Stimulated activated CD4-positive, alpha-beta T cell treated with anti-CD3 and anti-CD28 coated beads, Interleukin-2, amount 100 ng/mL, for 24 hours (primary cell): ENCODE measurements around the gene SHROOM2.
"Not testable (repeated sequence)": the region's sequence is repeated elsewhere in the genome, so short reads cannot be mapped to it uniquely, and the experiment has no call there.

Source experiments
- DNase-seq, 2 donors: peaks; one replicate each; pipeline ENCODE4 v3.0.0-alpha.2; 2020

The SHROOM2 gene, protein sequence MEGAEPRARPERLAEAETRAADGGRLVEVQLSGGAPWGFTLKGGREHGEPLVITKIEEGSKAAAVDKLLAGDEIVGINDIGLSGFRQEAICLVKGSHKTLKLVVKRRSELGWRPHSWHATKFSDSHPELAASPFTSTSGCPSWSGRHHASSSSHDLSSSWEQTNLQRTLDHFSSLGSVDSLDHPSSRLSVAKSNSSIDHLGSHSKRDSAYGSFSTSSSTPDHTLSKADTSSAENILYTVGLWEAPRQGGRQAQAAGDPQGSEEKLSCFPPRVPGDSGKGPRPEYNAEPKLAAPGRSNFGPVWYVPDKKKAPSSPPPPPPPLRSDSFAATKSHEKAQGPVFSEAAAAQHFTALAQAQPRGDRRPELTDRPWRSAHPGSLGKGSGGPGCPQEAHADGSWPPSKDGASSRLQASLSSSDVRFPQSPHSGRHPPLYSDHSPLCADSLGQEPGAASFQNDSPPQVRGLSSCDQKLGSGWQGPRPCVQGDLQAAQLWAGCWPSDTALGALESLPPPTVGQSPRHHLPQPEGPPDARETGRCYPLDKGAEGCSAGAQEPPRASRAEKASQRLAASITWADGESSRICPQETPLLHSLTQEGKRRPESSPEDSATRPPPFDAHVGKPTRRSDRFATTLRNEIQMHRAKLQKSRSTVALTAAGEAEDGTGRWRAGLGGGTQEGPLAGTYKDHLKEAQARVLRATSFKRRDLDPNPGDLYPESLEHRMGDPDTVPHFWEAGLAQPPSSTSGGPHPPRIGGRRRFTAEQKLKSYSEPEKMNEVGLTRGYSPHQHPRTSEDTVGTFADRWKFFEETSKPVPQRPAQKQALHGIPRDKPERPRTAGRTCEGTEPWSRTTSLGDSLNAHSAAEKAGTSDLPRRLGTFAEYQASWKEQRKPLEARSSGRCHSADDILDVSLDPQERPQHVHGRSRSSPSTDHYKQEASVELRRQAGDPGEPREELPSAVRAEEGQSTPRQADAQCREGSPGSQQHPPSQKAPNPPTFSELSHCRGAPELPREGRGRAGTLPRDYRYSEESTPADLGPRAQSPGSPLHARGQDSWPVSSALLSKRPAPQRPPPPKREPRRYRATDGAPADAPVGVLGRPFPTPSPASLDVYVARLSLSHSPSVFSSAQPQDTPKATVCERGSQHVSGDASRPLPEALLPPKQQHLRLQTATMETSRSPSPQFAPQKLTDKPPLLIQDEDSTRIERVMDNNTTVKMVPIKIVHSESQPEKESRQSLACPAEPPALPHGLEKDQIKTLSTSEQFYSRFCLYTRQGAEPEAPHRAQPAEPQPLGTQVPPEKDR (N-terminal part only)

DNA sequence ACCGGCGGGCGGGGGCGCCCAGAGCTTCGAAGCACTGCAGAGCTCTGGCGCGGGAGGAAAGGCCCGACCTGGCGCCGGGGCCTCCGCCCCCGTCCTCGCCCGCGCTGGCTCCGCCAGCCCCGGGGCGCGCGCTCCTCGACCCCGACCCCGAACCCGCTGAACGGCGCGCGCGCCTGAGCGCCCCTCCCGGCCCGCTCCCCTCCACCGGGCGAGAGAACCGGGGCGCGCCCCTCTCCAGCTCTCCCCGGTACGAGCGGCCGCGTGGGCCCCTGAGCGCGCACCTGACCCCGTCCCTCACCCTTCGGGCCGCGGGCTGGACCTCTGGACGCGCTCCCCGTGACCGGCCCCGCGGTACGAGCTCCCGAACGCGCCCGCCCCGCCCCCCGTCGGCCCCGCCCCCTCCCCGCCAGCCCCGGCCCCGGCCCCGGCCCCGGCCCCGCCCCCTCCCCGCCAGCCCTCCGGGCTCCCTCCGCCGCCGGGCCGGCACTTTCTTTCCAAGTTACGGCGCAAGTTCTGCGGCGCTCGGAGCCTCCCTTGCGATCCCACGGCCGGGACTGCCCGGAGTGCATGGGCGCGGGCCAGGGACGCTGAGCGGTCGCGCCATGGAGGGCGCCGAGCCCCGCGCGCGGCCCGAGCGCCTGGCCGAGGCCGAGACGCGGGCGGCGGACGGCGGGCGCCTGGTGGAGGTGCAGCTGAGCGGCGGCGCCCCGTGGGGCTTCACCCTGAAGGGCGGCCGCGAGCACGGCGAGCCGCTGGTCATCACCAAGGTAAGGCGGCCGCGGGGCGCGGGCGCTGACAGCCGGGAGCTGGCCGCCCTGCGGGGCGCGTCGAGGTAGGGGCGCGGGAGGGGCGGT is at the start of gene SHROOM2:
SHROOM2 (plus strand) TSS at position 486 of the 854 bp plus-strand sequence; CDS start at position 603, 117 bp downstream.
- peak in 1 of 2 donors; percentile 7 for DNase-seq

DNA sequence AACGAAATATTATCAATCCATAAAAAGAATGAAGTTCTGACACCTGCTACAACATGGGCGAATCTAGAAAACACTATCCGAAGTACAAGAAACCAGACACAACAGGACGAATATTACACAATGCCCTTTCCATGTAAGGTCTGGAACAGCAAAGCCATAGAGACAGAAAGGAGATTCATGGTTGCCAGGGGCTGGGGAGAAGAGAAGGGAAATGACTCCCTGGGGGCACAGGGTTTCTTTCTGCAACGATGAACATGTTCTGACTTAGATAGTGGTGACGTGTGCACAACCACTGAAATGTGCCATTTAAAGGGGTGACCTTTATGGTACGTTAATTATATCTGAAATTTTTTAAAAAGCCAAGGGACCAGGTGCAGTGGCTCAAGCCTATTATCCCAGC is 48.9 kb upstream of the SHROOM2 start:
- no peak for DNase-seq

DNA sequence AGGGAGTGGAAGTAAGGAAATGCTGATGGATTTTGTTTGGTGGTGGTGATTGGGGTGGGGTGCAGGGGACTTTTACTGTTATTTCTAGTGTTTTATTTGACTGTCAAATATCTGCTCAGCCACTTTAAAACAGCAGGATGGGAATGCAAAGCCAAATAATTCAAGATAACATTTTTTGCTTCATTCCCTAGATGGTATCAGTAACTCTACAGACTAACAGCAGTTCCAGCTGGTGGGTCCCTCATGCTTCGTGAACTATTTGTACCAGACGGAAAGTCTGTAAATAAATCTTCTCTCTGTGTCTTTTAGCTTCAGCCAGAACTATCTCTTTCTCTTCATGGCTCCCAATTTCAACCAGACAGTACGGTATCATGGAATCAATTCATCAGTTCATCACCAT is 48.1 kb upstream of the SHROOM2 start:
- no peak for DNase-seq

DNA sequence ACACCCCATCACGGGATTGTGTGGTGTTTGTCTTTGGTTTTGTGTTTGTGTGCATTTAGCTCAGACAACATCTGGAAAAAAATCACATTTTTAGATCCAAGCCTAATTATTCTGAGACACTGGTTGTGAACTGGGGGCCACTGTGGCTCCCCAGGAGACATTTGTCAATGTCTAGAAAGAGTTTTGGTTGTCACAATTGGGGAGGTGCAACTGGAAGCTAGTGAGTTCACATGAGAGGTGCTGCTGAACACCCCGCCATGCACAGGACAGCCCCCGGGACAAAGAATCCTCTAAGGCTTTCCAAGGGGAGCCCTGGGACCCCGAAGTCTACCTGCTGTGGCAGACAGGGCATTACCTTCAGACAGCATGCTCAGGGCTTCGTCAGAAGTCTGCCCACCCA is 47.1 kb upstream of the SHROOM2 start:
- no peak for DNase-seq

DNA sequence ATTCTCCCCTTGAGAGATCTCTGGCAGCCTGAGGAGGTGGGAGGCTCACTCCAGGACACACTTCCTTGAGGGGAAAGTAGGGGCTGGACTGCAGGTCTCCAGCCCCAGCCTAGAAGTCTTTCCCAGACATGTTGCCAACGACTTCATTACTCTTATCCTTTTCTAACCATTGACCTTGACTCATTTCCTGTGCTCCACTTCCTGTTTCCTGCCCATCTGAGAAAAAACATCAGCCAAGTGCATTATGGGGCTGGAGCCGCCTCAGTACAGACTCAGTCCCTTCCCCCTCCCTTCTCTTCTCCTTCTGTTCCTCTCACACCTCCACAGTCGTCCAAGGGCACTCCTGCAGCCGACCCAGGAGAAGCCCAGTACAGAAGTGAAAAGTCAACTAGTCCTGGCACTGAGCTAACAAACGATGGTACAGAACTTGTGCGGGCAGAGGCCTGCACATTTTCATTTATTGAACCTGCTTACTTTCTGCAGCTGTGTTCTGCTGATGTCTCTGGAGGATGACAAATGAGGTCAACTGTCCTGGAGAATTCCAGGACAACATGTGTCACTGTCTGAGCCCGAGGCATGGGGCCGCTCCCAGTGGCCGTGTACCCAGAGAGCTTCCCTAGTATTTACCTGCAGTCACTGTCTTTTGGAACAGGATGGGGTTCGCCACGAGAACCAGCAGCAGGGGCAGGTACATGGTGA is 40.7 kb upstream of the SHROOM2 start:
- no peak for DNase-seq

DNA sequence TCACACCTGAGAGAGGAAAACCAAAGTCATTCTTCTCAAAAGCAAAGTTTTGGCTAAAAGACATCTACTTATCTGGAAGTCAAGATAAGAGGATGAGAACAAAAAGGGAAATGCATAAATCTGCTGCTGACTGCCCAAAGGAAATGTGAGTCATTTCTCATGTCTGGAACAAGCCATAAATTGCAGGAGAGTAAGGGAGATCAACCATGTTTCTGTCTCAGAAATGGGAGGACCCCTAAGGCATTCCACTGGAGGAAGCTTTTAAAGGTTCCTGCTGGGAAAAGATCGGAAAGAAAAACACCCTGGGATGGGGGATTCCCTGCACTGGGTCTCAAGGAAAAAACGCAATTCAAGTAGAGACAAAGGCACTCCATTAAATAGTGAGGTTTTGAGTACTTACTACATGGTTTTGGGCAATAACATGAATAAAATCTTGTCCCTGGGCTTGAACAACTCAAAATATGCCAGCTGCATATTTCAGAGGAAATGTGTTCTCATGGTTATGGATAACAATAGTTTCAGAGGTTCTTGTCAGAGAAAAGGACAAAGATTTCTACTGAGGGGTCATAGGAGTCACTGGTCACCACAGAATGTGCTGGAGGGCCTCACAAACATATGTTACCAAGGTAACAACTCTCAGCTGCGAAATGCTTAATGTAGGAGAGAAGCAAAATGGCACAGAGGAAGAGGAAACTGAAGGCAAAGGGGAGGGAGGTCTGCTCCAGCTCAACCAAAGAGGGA is 39.9 kb upstream of the SHROOM2 start:
- DNase-seq = no peak

DNA sequence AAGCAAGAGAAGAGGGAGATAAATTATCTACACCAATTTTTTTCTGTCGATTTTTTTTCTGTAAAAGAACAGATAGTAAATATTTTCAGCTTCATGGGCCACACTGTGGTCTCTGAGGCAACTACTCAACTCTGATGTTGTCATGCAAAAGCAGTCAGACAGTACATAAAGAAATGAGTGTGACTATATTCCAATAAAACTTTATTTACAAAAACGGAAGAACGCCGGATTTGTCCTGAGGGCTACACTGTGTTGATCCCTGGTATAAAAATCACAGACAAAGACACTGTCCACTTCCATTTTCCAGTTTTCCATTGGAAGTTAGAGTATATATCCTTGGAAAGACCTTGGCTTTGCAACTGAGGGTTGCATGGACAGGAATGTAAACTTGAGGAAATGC is 38.6 kb upstream of the SHROOM2 start:
- no peak for DNase-seq

DNA sequence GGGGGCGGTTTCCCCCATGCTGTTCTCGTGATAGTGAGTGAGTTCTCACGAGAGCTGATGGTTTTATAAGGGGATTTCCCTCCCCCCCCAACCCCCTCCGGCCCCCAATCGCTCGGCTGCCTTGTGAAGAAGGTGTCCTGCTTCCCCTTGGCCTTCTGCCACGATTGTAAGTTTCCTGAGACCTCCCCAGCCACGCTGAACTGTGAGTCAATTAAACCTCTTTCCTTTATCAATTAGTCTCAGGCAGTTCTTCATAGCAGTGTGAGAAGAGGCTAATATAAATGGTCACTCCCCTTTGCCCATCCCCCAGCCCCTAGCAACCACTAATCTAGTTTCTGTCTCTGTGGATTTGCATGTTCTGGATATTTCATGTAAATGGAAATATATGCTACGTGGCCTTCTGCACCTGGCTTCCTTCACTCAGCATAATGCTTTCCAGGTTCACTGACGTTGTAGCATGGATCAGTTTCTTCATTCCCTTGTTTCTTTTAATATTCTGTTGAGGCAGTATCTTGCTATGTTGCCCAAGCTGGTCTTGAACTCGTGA is 37.0 kb upstream of the SHROOM2 start:
- DNase-seq = no peak

DNA sequence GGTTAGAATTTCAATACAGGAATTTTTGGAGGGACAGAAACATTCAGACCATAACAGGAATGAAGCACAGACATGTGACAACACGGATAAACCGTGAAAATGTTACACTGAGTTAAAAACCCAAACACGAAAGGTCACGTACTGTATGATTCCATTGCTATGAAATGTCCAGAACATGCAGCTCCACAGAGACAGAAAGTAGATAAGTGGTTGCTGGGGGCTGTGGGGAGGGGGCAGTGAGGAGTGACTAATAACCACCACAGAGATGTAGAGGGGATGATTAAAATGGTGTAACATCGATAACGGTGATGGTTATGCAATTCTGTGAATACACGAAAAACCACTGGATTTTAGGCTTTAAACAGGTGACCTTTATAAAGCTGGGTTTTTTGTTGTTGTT is 28.9 kb upstream of the SHROOM2 start:
- no peak for DNase-seq

DNA sequence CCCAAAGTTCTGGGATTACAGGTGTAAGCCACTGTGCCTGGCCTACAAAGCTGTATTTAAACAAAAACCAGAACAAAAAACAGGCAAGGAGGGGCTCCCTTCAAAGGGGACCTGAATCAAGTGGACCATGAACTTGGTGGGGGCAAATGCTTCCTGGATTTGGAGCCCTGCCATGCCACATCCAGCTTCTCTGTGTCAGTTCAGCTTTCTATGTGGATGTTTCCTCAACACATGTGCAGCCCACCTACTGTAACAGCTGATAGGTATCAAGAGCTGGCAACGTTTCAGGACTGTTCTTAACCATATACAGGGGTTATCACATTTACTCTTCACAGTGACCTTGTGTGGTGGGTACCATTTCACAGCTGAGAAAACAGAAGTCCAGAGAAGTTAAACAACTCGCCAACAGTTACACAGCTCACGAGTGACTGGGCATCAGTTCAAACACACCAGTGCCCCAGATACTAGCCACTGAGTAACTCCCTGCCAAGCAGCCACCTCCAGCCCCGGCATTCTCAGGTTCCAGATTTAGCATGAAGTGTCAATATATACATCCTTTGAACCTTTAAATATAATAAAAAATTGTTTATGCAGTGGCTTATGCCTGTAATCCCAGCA is 28.1 kb upstream of the SHROOM2 start:
- DNase-seq = no peak

DNA sequence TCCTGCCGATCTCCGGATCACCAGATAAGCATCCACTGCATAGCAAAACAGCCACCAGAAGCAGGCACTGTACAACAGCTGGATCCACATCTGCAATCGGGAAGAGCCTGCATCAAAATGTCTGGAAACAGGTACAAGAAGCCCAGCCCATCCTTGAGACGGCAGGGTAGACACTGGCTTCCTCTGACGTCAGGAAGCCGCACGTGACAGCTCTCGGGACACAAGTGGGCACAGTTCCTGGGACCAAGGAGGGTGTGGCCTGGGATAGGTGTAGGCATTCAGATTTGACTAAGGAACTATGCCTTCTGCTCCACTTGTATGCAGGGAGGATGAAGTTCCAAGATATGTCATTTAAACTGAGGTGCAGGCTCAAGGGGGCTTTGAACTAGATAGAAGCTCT is 26.9 kb upstream of the SHROOM2 start:
- DNase-seq = no peak

DNA sequence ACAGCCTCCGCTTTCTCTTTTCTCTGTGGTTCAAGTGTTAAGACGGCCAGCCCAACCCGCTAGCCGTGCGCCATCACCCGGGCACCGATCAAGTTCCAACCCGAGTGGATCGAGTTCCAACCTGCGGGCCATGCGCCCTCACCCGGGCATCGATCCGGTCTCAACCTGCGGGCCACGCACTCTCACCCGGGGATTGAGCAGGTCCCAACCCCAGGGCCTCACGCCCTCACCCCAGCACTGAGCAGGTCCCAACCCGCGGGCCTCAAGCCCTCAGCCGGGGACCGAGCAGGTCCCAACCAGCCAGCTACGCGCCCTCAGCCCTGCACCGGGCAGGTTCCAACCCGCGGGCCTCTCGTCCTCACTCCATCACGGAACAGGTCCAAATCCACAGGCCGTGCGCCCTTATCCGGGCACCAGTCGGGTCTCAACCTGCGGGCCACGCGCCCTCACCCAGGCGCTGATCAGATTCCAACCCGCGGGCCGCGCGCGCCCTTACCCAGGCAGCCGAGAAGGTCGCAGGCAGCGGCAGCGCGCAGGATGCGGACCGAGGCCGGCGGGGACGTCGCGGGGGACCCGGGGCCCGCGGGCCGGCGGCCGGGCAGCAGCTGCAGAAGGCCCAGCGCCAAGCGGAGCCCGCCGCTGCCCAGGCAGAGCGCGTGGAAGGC is 21.0 kb upstream of the SHROOM2 start:
- no peak for DNase-seq

DNA sequence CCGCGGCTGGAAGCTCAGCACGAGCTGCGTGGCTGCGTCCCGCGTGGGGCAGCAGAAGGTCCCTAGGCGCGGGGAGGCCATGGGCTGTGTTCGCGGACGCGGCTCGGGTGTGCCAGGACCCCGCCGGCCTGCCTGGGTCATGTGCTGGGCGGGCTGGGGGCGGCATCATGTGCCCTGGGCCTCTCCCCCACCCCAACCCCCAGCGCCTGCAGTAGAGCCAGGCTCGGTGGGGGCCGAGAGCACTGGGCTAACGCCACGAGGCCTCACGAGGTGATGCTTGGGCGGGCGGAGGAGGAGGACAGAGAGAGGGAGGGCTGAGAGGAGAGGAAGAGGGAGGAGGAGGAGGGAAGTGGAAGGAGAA is 20.5 kb upstream of the SHROOM2 start, which contains the start of gene GPR143:
GPR143 (minus strand) TSS at position 111 of the 361 bp plus-strand sequence; CDS start at position 81, 30 bp downstream.
- no peak for DNase-seq

DNA sequence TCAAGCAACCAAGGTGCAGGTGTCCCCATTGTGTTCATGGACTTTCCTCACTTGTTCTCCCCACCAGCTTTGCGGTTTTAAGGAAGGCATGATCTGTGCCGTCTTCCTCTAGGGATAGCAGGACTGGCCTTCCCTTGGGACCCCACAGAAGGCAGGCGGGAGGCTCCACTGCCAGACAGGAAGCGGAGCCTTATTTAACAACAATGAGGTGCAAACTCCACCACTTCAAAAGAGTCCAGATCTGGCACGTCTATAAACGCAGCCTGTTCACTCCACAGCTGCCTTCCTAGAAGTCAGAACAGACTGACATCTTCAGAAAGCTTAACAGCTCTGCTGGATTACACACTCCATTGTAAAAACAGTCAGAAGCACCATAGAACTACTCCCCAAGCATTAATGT is 18.9 kb upstream of the SHROOM2 start:
- no peak for DNase-seq

DNA sequence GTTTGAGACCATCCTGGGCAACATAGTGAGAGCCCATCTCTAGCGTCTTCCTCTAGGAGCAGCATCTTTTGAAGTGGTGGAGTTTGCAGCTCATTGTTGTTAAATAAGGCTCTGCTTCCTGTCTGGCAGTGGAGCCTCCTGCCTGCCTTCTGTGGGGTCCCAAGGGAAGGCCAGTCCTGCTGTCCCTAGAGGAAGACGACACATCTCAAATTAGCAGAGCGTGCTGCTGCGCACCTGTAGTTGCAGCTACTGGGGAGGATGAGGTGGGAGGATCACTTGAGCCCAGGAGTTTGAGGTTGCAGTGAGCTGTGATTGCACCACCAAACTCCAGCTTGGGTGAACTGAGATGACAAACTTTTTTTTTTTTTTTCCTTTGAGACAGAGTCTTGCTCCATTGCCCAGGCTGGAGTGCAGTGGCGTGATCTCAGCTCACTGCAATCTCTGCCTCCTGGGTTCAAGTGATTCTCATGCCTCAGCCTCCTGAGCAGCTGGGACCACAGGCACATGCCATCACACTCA is 17.8 kb upstream of the SHROOM2 start:
- not testable (repeated sequence) for DNase-seq

DNA sequence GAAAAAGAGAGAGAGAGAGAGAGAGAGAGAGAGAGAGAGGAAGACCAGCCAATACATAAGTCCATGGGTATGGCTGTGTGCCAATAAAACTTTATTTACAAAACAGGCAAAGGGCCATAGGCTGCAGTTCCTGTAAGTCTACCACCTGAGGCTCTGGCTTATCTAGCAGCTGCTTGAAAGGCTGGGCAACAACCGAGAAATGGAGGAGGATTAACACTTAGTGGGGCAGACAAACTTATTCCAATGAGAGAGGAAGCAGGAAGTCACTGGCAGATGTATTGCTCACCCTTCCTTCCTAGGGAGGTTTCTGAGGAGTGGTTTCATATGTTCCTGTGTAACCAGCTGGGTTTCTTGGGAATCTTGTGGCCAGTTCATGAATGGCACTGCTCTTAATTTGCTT is 15.9 kb upstream of the SHROOM2 start:
- no peak for DNase-seq

DNA sequence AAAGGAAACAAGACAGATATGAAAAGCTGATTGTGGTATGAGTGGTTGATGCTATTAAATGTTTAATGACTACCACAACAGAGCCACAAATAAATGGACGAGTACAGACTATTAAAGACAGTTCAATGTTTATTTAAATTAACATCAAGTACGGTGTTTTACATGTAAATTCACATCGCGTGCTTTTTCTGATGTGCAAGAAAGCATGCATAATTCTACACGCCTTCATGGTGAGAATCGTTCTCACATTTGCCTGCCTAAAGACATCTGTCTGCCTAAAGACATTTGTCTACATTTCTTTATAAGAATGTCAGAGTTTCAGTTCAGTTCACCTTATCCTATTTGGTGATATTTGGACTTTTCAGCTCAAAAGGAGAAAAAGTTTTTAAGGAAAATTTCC is 13.3 kb upstream of the SHROOM2 start:
- DNase-seq = no peak

DNA sequence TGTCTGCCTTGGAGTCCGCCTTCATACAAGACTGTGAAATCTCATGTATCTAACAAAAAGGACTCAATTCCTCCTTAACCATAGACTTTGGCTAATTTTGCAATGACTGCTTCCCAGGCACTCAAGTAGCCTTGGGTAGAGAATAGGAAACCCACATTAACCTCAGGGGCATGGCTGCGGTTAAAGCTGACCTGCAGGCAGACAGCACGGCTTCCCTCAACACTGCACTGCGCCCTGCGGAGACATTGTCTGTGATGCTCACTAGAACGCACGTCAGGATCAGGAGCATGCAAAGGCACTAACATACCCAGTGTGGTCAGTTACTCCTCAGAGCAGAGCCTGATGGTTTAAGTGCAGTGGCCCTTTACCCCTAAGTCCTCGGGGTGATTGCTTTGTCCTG is 10.3 kb upstream of the SHROOM2 start:
- DNase-seq = no peak

DNA sequence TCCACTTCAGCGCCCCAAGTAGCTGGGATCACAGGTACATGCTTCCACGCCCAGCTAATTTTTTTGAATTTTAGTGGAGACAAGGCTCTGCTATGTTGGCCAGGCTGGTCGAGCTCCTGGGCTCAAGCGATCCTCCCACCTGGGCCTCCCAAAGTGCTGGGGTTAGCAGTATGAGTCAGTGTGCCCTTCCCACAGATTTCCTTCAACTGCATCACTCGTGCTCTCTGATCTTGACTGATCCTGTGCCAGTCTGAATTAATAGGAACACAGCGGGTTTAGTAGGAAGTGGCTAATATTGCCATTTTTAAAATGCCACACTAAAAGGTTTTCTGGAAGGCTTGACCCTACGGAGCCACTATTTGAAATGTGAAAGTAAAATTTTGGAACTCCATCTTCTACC is 4.3 kb upstream of the SHROOM2 start:
- DNase-seq = no peak
